ENCODE results near the gene HS2ST1. TPM values are rescaled to one million over a fixed set of nuclear protein-coding genes. Genes with fewer than 3 reads are reported as not detected.
"Not testable (repeated sequence)": the region's sequence is repeated elsewhere in the genome, so short reads cannot be mapped to it uniquely, and the experiment has no call there.

The HS2ST1 gene
- polyA plus RNA-seq, 2 of the 4 experiments (the other 2 are of a cell fraction): 15.7 to 26.7 TPM

- no peak overlapping the region for H3K27ac ChIP-seq
- no peaks in the 10 kb centered on the region for H3K9me3 ChIP-seq
- DNase-seq (ENCODE audit: low read depth in 1 of 2, low spot score in 1 of 2) (no peak), ATAC-seq (no peak), FAIRE-seq (no peak)
- H3K4me2 ChIP-seq: no peak overlapping the region
- WGBS (ENCODE audit: missing lambda C conversion rate): 100% methylated on average over 1 of the region's 1 CpG
- POLR2A ChIA-PET: no interaction called here
- no peak overlapping the region for H3K4me3 ChIP-seq
- H3K4me1 ChIP-seq: no peaks in the 10 kb centered on the region
- CTCF ChIA-PET: no interaction called here
- TF ChIP-seq POLR2A (IDR thresholded peaks at IDR 0.05; ENCODE audit: low read length) (no peak), JUNB (IDR thresholded peaks at IDR 0.05) (no peak), SMC3 (IDR thresholded peaks at IDR 0.05) (no peak)
These were observed 108.9 kb downstream of the HS2ST1 start for GRCh38 chr1:87023326-87023725.

GRCh38 chr1:87024936-87025540 lies 110.6 kb downstream of the HS2ST1 start:
- Histone ChIP-seq H3K4me3 (no peak overlapping the region), H3K4me2 (no peak overlapping the region), H3K9me3 (no peaks in the 10 kb centered on the region), H3K27ac (no peak overlapping the region), H3K4me1 (no peaks in the 10 kb centered on the region)
- FAIRE-seq (no peak), ATAC-seq (peak; percentile 80 to 83; a peak in 5 of 6 replicates), DNase-seq (ENCODE audit: low read depth in 1 of 2, low spot score in 1 of 2) (peak; percentile 18 to 40)
- peak; percentile 42 to 44; a peak in 3 of 5 replicates for TF ChIP-seq RAD21 (conservative IDR thresholded peaks at IDR 0.05 in 1 of 2, IDR thresholded peaks at IDR 0.05 in 1 of 2)
- TF ChIP-seq BCL3 (IDR thresholded peaks at IDR 0.05): no peak
- no peak for TF ChIP-seq ELK1 (IDR thresholded peaks at IDR 0.05; ENCODE audit: low read depth, low read length)
- peak; percentile 25; the same call in 1 of the 3 replicates for TF ChIP-seq SMC3 (IDR thresholded peaks at IDR 0.05)
- TF ChIP-seq CTCF (IDR thresholded peaks at IDR 0.05): peak; percentile 42; the same call in 2 of the 3 replicates
- ChIA-PET CTCF (interaction anchor here (1.2 to 1.4 kb wide), 2 partner anchors 10 to 24 kb away, joined by 4 read pairs; no protein-coding TSS in a partner anchor), POLR2A (no interaction called here)
- WGBS (ENCODE audit: missing lambda C conversion rate): 87% methylated on average over 2 of the region's 2 CpGs

- H3K9me3 ChIP-seq; H3K27ac ChIP-seq; ATAC-seq; H3K4me1 ChIP-seq; H3K4me2 ChIP-seq; FAIRE-seq; CTCF ChIA-PET; DNase-seq (ENCODE audit: low read depth in 1 of 2, low spot score in 1 of 2); POLR2A ChIA-PET; H3K4me3 ChIP-seq: not testable (repeated sequence)
- WGBS (ENCODE audit: missing lambda C conversion rate): 82% methylated on average over 4 of the region's 4 CpGs
These were observed 113.1 kb downstream of the HS2ST1 start for GRCh38 chr1:87027561-87027960.

GRCh38 chr1:87028576-87028975 lies 114.1 kb downstream of the HS2ST1 start:
- Histone ChIP-seq H3K4me2 (no peak overlapping the region), H3K27ac (no peak overlapping the region), H3K4me1 (no peaks in the 10 kb centered on the region), H3K9me3 (no peaks in the 10 kb centered on the region), H3K4me3 (no peak overlapping the region)
- CTCF ChIA-PET: no interaction called here
- POLR2A ChIA-PET: no interaction called here
- FAIRE-seq (no peak), DNase-seq (ENCODE audit: low read depth in 1 of 2, low spot score in 1 of 2) (no peak), ATAC-seq (no peak)
- 71% methylated on average over 2 of the region's 2 CpGs for WGBS (ENCODE audit: missing lambda C conversion rate)
- TF ChIP-seq SMC3 (IDR thresholded peaks at IDR 0.05) (no peak), KDM1A (IDR thresholded peaks at IDR 0.05; ENCODE audit: low read depth) (no peak), EHMT2 (IDR thresholded peaks at IDR 0.05; ENCODE audit: low read depth) (no peak), E2F6 (IDR thresholded peaks at IDR 0.05; ENCODE audit: borderline replicate concordance, low read depth) (no peak), HOXB5 (CRISPR knock-in tag; IDR thresholded peaks at IDR 0.05) (no peak), NFE2L2 (conservative IDR thresholded peaks at IDR 0.05; ENCODE audit: low read length) (no peak), RNF2 (IDR thresholded peaks at IDR 0.05; ENCODE audit: borderline replicate concordance, low read depth) (no peak), POLR2A (IDR thresholded peaks at IDR 0.05; ENCODE audit: low read length) (no peak), HES2 (IDR thresholded peaks at IDR 0.05) (no peak), MAX (IDR thresholded peaks at IDR 0.05) (no peak), MYC (IDR thresholded peaks at IDR 0.05; ENCODE audit: borderline replicate concordance, low read length) (no peak), FOSB (CRISPR knock-in tag; IDR thresholded peaks at IDR 0.05) (no peak), HEYL (CRISPR knock-in tag; IDR thresholded peaks at IDR 0.05) (no peak), KDM5A (IDR thresholded peaks at IDR 0.05) (no peak), FOSL2 (IDR thresholded peaks at IDR 0.05) (no peak), FOSL2 (CRISPR knock-in tag; IDR thresholded peaks at IDR 0.05) (no peak)
